Stimulated activated CD8-positive, alpha-beta memory T cell treated with anti-CD3 and anti-CD28 coated beads, Interleukin-7, amount 100 ng/mL, for 1 hour (primary cell): Measurements from ENCODE around the gene MBD2.

Experiments used
- DNase-seq, 2 donors: peaks; one replicate each; pipeline ENCODE4 v3.0.0-alpha.2; 2020; ENCODE audit warnings: low read depth in 2 of 2

The MBD2 gene

GRCh38 chr18:54197747-54198411 lies 26.6 kb downstream of the MBD2 start:
- DNase-seq, result no peak

GRCh38 chr18:54193786-54194185 lies 30.7 kb downstream of the MBD2 start:
- no peak for DNase-seq

GRCh38 chr18:54192900-54193299 lies 31.6 kb downstream of the MBD2 start:
- no peak for DNase-seq

DNA sequence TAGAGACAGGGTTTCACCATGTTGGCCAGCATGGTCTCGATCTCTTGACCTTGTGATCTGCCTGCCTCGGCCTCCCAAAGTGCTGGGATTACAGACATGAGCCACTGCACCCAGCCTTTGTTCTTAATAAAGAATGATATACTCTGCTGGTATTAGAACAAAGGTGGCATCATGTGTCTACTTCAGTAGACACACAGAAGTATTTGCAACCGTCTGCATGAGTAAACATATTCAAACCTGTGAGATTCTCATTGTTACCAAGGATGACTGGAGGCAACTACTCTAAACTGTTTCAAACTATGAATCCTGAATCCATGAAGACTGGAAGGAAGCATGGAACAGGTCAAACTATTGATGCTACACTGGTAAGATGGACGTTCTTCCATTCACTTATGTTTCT lies 32.1 kb downstream of the MBD2 start:
- no peak for DNase-seq

DNA sequence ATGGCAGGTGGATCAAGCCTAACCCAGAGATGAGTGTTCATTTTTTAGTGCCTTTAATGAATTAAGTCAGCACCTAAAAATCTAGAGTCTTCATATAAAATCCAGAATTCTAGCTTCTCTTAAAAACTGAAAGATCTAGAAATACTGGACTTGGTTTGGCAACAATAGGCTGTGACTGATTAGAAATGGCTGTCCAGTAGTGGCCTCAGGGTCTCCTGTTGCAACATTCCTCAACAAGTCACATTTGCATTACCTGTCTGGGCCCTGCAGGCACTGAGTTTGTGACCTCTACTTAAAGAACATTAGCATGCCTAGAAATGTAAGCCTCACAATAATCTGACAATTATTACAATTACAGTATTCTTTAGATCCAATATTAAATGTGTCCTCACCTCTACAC lies 33.1 kb downstream of the MBD2 start:
- no peak for DNase-seq

- no peak for DNase-seq
Measured at GRCh38 chr18:54187372-54187771, 37.1 kb downstream of the MBD2 start.

DNA sequence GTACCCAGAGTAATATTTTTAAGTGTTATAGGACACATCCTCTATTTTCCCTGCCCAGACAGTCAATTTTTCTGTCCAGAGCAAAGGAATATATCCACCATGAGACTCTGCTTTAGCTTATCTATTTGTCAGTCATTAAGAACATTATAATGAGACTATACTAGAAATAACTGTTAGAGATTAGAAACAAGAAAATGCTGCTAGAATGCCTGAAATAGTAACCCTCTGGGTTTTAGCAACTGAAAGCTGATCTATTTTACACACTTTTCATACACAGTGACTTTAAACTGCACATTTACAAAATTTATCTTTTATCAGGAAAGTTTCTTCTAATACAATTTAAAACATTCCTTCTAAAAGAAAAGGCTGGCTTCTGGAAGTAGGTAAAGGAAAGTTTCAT lies 39.6 kb downstream of the MBD2 start:
- no peak for DNase-seq

- no peak for DNase-seq
Measured at GRCh38 chr18:54183390-54183789, 41.1 kb downstream of the MBD2 start.

DNA sequence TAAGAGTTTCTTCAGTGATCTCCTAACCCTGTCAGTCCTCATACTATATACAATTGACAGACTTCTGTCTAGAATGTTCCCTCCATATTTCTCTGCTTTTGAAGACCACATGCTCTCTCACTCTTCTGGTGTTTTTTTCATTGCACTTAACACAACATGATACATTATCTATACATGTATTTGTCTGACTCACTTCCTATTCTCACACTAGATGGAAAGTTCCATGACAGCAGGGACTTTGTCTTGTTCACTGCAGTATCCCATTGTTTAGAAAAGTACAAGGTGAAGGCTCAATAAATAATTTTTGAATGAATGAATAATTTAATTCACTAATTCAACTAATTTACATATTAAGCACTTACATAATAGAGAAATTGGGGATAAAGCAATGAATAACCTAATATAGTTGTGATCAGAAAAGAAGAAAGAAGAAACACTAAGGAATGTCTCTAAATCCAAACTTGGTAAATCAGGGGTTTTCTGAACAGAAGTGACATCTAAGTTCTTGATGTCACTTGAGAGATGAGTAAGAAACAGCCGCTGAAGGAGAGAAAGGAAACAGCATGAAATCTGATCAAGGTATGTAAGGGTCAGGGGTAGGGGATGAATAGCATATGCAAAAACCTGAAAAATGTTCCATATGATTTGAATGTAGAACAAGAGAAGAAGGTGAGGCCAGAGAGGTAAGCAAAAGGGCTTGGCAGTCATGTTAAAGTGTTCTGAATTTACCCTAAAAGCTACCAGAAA lies 42.4 kb downstream of the MBD2 start:
- no peak for DNase-seq

- no peak for DNase-seq
Measured at GRCh38 chr18:54173980-54174630, 50.4 kb downstream of the MBD2 start.

DNA sequence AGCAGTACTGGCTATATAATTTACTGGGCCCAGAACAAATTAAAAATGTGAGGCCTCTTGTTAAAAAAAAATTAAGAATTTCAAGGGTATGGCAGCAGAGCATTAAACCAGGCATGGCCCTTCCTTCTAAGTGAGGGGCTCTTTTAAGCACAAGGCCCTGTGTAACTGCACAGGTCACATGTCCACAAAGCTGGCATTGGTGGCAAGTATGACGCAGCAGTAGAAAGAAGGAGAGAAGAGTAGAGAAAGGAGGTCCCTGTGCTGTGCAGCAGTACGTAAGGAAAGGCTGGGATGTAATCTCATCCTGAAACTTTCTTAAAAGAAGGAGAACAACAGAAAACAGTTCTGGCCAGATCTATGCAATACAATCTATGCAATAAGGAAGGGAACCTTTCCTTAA lies 51.2 kb downstream of the MBD2 start:
- DNase-seq, result no peak

DNA sequence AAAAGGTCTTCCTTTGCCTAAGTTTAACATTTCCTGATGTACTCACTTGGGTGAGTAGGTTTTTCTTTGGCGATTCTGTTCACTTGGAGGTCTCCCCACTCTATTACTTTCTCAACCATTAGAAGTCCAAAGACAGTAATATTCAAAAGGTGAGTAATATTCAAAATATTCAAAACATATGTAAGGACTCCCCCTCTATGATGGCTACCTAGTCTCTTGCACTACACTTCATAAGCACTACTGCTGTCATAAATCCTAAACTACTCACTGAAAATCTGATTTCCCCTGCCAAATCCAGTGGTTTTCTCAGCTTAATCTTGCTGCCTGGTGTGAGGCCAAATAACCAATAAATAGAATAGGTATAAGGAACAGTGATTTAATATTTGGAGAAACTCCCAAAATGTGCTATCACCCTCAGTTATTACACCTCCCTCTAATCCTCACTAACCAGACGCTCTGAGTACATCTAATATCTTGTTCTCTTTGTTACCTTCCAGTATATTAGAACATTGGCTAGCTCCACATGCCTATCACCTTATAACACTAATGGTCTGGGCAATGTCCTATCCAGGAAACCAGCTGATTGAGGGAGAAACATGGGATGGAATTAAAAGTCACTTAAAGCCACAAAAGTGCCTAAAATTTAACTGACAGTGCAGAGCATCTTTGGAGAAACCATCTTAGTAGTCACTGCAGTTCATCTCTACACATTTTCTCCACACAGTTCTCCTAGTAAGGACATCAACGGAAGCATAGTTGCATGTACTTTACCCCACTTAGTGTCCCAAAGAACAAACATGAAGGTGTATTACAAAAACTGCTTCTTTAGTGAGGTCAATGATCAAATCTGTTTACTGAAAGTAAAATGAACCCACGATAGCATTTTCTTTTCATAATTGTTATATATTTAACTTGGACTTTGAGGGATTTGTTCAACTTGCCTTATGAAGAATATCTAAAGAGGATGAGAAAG lies 54.8 kb downstream of the MBD2 start:
- no peak for DNase-seq

DNA sequence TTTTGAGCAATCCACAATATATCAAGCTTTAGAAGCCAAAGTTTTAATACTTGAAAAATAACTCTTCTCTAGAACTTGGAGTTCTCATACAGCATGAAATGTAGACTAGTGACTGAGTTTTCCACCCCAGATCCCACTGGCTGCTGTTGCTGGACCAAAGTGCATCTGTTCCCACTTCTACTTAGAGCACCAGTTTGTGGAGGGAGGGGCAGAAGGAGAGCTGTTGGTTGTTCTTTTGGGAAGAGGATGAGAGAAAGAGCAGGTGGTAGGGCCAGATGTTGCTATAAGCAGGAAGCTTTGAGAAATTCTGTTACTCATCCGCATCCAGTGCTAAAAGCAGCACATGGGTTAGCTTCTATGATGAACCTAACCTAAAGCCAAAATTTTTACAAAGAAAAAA lies 59.0 kb downstream of the MBD2 start:
- DNase-seq, result no peak

DNA sequence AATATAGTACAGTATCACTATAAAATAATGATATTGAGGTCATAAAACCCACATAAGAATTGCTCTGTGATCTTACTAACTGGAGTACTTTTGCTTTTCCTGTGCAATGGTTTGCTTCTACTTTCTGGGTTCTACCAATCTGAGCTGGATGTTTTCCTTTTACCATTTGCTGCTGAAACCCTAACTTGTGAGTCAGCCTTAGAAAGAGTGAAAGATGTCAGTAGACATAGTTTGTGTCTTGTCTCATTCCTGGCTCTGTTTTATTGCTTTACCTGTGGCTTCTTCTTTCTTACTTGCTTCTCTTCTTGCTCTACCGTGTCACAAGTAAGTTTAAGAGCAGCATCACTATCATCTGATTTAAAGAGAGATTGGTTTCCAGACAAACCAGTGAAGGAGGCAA lies 61.0 kb downstream of the MBD2 start:
- DNase-seq, result no peak

GRCh38 chr18:54162431-54162830 lies 62.0 kb downstream of the MBD2 start:
- no peak for DNase-seq

DNA sequence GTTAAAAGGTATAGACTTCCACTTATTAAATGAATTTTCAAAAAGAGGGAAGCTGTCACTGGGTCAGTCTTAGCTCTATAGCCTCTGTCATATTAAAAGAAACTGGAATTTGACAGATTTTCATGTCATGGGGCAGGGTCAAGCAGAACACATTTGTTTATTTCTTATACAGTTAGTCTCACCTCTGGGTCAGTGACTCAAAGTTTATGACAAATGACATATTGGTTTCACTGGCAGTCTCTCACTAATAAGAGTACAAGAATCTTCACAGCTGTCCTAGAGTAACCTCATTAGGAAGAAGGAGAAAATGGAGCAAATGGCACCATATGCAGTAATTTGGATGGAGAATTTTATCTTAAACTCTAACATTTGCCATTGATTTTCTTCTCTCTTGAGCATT lies 63.2 kb downstream of the MBD2 start:
- DNase-seq, result no peak

DNA sequence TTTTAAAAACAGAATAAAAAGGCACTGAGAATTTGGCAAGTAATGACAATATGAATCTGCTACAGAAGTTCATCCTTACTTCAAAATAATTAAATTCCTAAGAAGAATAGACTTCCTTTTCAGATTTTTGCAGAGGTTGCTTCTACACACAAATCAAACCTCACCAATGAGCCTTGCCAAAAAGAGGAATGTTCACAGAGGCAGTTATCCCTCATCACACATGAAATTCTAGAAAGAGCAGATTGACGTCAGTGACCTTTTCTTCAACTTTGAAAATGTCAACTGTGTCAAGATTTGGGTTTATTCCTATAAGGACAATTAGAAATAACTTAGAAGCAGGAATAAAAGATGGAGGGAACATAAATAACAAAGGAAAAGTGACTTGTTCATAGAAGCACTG lies 64.6 kb downstream of the MBD2 start:
- DNase-seq, result no peak

DNA sequence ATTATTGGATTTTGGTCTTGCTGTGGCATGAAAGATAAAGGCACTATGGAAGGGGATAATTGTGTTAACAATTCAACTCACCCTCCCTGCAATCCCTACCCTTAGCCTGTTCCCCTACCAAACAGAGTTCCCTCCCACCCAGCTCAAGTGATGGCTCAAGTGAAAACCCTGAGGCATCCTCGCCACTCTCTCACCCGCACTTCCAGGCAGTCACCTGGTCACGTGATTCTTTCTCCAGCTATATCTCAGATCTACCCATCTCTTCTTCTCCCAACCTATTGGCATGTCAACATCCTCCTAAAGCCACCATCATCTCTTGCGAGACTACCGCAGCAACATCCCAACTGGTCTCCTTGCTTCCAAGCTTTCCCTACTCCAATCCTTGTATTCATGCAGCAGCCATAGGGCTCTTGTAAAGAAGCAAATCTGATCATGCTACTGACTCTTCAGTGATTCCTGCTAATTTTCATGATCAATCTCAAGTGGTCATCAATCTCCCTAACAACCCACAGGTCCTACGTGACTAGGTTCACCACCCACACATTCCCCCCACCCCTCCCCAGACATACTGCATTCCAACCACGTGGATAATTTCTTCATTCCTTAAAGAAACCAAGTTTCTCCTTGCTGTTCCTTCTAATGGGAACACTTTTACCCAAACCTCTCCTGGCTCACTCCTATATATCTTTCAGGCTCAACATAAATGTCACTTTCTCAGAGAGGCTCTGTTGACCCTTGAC lies 66.7 kb downstream of the MBD2 start:
- DNase-seq, result no peak

DNA sequence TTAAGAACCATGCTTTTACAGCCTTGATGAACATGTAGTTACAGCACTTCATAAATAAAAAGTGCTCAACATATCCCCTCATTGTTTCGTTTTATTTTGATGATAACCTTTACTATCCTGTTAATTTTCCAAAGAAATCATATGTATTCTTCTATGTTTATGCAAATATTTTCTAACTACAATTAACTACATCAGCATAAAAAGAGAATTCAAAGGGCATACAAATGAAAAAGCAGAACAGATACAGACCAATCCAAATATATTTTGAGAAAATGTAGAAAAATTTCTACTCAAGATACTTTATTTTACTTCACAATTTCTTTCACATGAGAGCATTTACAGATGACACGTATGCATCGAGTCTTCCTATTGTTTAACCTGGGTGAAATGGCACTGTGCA lies 69.1 kb downstream of the MBD2 start:
- no peak for DNase-seq

DNA sequence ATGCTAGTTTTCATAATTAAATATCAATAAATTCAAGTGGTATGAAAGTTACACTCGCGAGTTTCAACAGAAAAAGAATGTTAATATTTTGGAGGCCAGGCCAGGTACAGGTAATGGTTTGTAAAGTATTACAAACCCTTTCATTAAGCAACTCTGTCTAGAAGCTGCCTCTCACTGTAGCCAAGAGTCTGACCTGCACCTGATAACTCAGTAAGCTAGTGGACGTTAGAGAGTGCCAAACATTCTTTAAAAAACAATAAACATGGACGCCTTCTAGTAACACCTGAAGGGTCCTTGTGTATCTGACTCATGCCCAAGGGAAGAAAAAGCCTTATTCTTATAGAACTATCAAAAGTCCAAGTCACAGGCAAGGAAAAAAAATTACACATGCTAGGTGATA lies 70.2 kb downstream of the MBD2 start:
- DNase-seq, result no peak

- DNase-seq, result no peak
Measured at GRCh38 chr18:54151376-54151775, 73.1 kb downstream of the MBD2 start.
